Neural cell (in vitro differentiated cells): ENCODE measurements around the gene CACNA1C.

Source experiments
- CTCF ChIP-seq: fragments of 450-650 bp; IDR thresholded peaks from 2 replicates; pipeline ENCODE4 v1.5.1; 2014; ENCODE audit warnings: antibody characterized with exemption, mild to moderate bottlenecking, moderate library complexity; ENCODE audit not compliant: poor library complexity, severe bottlenecking
- EP300 ChIP-seq: fragments of 450-650 bp; conservative IDR thresholded peaks from 2 replicates; pipeline ENCODE4 v1.6.1; 2014; ENCODE audit warnings: antibody characterized with exemption, mild to moderate bottlenecking, moderate library complexity; ENCODE audit not compliant: poor library complexity, severe bottlenecking
- EZH2 ChIP-seq: fragments of 200-600, 300-800 bp; shearing (Covaris generic), sonication (generic); IDR thresholded peaks from 2 replicates; pipeline ENCODE4 v1.6.1; 2014; ENCODE audit warnings: antibody characterized with exemption, low read length, borderline replicate concordance, mild to moderate bottlenecking; ENCODE audit not compliant: insufficient read depth, poor library complexity, severe bottlenecking
- MXI1 ChIP-seq: fragments of 450-650 bp; conservative IDR thresholded peaks from 2 replicates; pipeline ENCODE4 v1.6.1; 2014; ENCODE audit warnings: antibody characterized with exemption, mild to moderate bottlenecking; ENCODE audit not compliant: poor library complexity, severe bottlenecking
- POLR2AphosphoS5 ChIP-seq: IDR thresholded peaks from 2 replicates; pipeline ENCODE4 v1.6.1; 2012
- REST ChIP-seq: IDR thresholded peaks from 2 replicates; pipeline ENCODE4 v1.6.1; 2012; ENCODE audit warnings: borderline replicate concordance
- SMC3 ChIP-seq: fragments of 450-650 bp; conservative IDR thresholded peaks from 2 replicates; pipeline ENCODE4 v1.6.1; 2014; ENCODE audit warnings: antibody characterized with exemption, mild to moderate bottlenecking, moderate library complexity; ENCODE audit not compliant: poor library complexity

GRCh38 chr12:2194060-2194459 is 141.3 kb downstream of the CACNA1C start:
- TF ChIP-seq CTCF, result no peak
- TF ChIP-seq SMC3, result no peak
- TF ChIP-seq EZH2, result no peak
- TF ChIP-seq POLR2AphosphoS5, result no peak
- TF ChIP-seq EP300, result no peak
- no peak for TF ChIP-seq REST
- no peak for TF ChIP-seq MXI1
